HCT116 (cell line): ENCODE measurements around the gene IBA57. TPM values are rescaled to one million over a fixed set of nuclear protein-coding genes. Genes with fewer than 3 reads are reported as not detected.

Experiments
- ATAC-seq: fragments of 200-7000 bp; cut with Tn5 transposase; 2 replicates; pipeline ENCODE4 v1.9.1; 2020; ENCODE audit warnings: mild to moderate bottlenecking, moderate library complexity
- BruUV-seq: library from RNA; stranded (reverse); fragments of 400-500 nt; replicated peaks from 2 replicates; lab custom pipeline; 2021; lab: Mats Ljungman, UMichigan
- CTCF ChIA-PET: fragments of 300-600 bp; sonication (Branson Sonifier 250); formaldehyde crosslinking; loops from one replicate; lab custom pipeline; 2021; ENCODE audit warnings: antibody characterized with exemption; lab: Charles Lee
- POLR2A ChIA-PET: fragments of 300-600, 350-600 bp; sonication (Branson Sonifier 250); formaldehyde crosslinking; loops from one replicate; lab custom pipeline; 2021; ENCODE audit warnings: antibody characterized with exemption; lab: Charles Lee
- RAD21 ChIA-PET, 2 experiments: fragments of 300-600 bp; sonication (Branson Sonifier 250); formaldehyde crosslinking; loops; one replicate each; lab custom pipeline; 2023; ENCODE audit warnings: low total read pairs in 2 of 2; ENCODE audit not compliant: uncharacterized antibody in 2 of 2, unreplicated experiment in 2 of 2, low non-redundant PET in 1 of 2; lab: Charles Lee
- DNase-seq: peaks from one replicate; pipeline ENCODE4 v3.0.0-alpha.2; 2010; ENCODE audit warnings: low read depth, low spot score
- H2AFZ ChIP-seq: fragments of 200-600 bp; shearing (Covaris generic), sonication (generic); 2 replicates; pipeline ENCODE4 v1.6.1; 2017; ENCODE audit warnings: low read depth, mixed run types, mixed read lengths, antibody characterized with exemption, low read length; ENCODE audit not compliant: poor library complexity, severe bottlenecking
- H3K27ac ChIP-seq: 2 replicates; pipeline ENCODE4 v1.5.1; 2012; ENCODE audit warnings: low read depth, low read length
- H3K27me3 ChIP-seq: fragments of 200-600 bp; sonication (generic); 2 replicates; pipeline ENCODE4 v1.6.1; 2016; ENCODE audit warnings: mixed run types, low read length, mixed read lengths; ENCODE audit not compliant: insufficient read depth
- H3K36me3 ChIP-seq, 2 experiments: fragments of 200-500 bp in 1 of 2; fragments of 200-600 bp in 1 of 2; sonication (Bioruptor generic) in 1 of 2; sonication (generic) in 1 of 2; 2 replicates each; pipeline versions ENCODE4 v1.5.1 to v1.6.1; 2014 to 2016; ENCODE audit warnings: low read length in 2 of 2, inconsistent platforms in 1 of 2, mixed read lengths in 1 of 2, mixed run types in 1 of 2; ENCODE audit not compliant: insufficient read depth in 2 of 2, control insufficient read depth in 1 of 2
- H3K4me1 ChIP-seq, 2 experiments: fragments of 200-600 bp in 1 of 2; sonication (generic) in 1 of 2; 2 replicates each; pipeline versions ENCODE4 v1.5.1 to v1.6.1; 2012 to 2017; ENCODE audit warnings: low read length in 2 of 2, inconsistent platforms in 1 of 2, mild to moderate bottlenecking in 1 of 2, mixed read lengths in 1 of 2, mixed run types in 1 of 2, moderate library complexity in 1 of 2; ENCODE audit not compliant: insufficient read depth in 2 of 2, control insufficient read depth in 1 of 2
- H3K4me2 ChIP-seq: fragments of 200-600 bp; sonication (generic); 2 replicates; pipeline ENCODE4 v1.6.1; 2017; ENCODE audit warnings: mixed run types, low read length, mixed read lengths
- H3K4me3 ChIP-seq, 2 experiments: fragments of 200-600 bp in 1 of 2; sonication (generic) in 1 of 2; replicated peaks in 1 of 2; 2 replicates each; pipeline ENCODE4 v1.5.1; 2011 to 2016; ENCODE audit warnings: low read length in 2 of 2, control low read depth in 1 of 2, low read depth in 1 of 2, mild to moderate bottlenecking in 1 of 2, mixed read lengths in 1 of 2, mixed run types in 1 of 2
- H3K79me2 ChIP-seq: fragments of 200-600 bp; sonication (generic); 2 replicates; pipeline ENCODE4 v1.6.1; 2017; ENCODE audit warnings: mild to moderate bottlenecking, mixed run types, low read length, moderate library complexity, mixed read lengths; ENCODE audit not compliant: insufficient read depth
- H3K9ac ChIP-seq: fragments of 200-600 bp; sonication (generic); 2 replicates; pipeline ENCODE4 v1.6.1; 2016; ENCODE audit warnings: low read length, mixed read lengths
- H3K9me2 ChIP-seq: fragments of 200-600 bp; sonication (generic), shearing (Covaris generic); 2 replicates; pipeline ENCODE4 v1.6.1; 2017; ENCODE audit warnings: mixed run types, mild to moderate bottlenecking, moderate library complexity; ENCODE audit not compliant: insufficient read depth
- H3K9me3 ChIP-seq, 2 experiments: fragments of 200-500 bp in 1 of 2; fragments of 200-600 bp in 1 of 2; sonication (Bioruptor generic) in 1 of 2; sonication (generic) in 1 of 2; 2 replicates each; pipeline ENCODE4 v1.6.1; 2014 to 2017; ENCODE audit warnings: low read length in 2 of 2, mixed read lengths in 2 of 2, inconsistent platforms in 1 of 2, low read depth in 1 of 2, mild to moderate bottlenecking in 1 of 2, mixed run types in 1 of 2, moderate library complexity in 1 of 2; ENCODE audit not compliant: control insufficient read depth in 1 of 2, insufficient read depth in 1 of 2
- H4K20me1 ChIP-seq: fragments of 200-600 bp; sonication (generic), shearing (Covaris generic); 2 replicates; pipeline ENCODE4 v1.6.1; 2017; ENCODE audit warnings: mixed run types, mild to moderate bottlenecking, moderate library complexity; ENCODE audit not compliant: insufficient read depth
- CBX3 ChIP-seq: IDR thresholded peaks from 2 replicates; pipeline ENCODE4 v1.6.1; 2012; ENCODE audit warnings: low read depth
- CTCF ChIP-seq, 3 experiments: fragments of 200-600 bp in 1 of 3; sonication (generic) in 1 of 3; IDR thresholded peaks in 2 of 3; conservative IDR thresholded peaks in 1 of 3; 2 replicates each; pipeline ENCODE4 v1.5.1; 2012 to 2017; ENCODE audit warnings: low read depth in 2 of 3, low read length in 2 of 3, antibody characterized with exemption in 1 of 3, borderline replicate concordance in 1 of 3, control low read depth in 1 of 3, mild to moderate bottlenecking in 1 of 3, mixed read lengths in 1 of 3, mixed run types in 1 of 3, moderate library complexity in 1 of 3; ENCODE audit not compliant: insufficient read depth in 1 of 3
- EZH2 ChIP-seq: fragments of 200-600 bp; sonication (generic); IDR thresholded peaks from 2 replicates; pipeline ENCODE4 v1.6.1; 2017; ENCODE audit warnings: antibody characterized with exemption, mixed run types
- EZH2phosphoT487 ChIP-seq: fragments of 200-600 bp; IDR thresholded peaks from 2 replicates; pipeline ENCODE4 v1.6.1; 2018; ENCODE audit warnings: antibody characterized with exemption, borderline replicate concordance
- POLR2AphosphoS5 ChIP-seq: IDR thresholded peaks from 2 replicates; pipeline ENCODE4 v1.6.1; 2011; ENCODE audit warnings: mild to moderate bottlenecking, low read depth, low read length, moderate library complexity
- REST ChIP-seq: IDR thresholded peaks from 2 replicates; pipeline ENCODE4 v1.6.1; 2012; ENCODE audit warnings: low read depth
- SP1 ChIP-seq: IDR thresholded peaks from 2 replicates; pipeline ENCODE4 v1.6.1; 2012; ENCODE audit warnings: low read depth
- SRF ChIP-seq: IDR thresholded peaks from 2 replicates; pipeline ENCODE4 v1.6.1; 2012; ENCODE audit warnings: low read depth
- YY1 ChIP-seq: IDR thresholded peaks from 2 replicates; pipeline ENCODE4 v1.6.1; 2011; ENCODE audit warnings: low read length, low read depth, moderate library complexity, mild to moderate bottlenecking; ENCODE audit not compliant: insufficient replicate concordance; ENCODE audit errors: extremely low read depth
- ZNF274 ChIP-seq: fragments of 200-500 bp; sonication (Bioruptor generic); IDR thresholded peaks from 2 replicates; pipeline ENCODE4 v1.6.1; 2014; ENCODE audit warnings: mild to moderate bottlenecking, low read depth, low read length, inconsistent platforms
- intact Hi-C: fragments of 100-400 bp; cut with micrococcal nuclease; formaldehyde crosslinking; loops from 2 replicates; pipeline ENCODE4 v1.10.0; 2022
- total RNA-seq: library from RNA; stranded (reverse); gene quantifications from one replicate; pipeline ENCODE4 v1.2.1, GENCODE V29; 2021; ENCODE audit not compliant: unreplicated experiment
- TF ChIP-seq, protein P1 (sequence below): IDR thresholded peaks from 2 replicates; pipeline ENCODE4 v1.6.1; 2012

IBA57 gene
- total RNA-seq, 1 experiment from 2014 or later, result 11.6 TPM

- Histone ChIP-seq H4K20me1 (no peaks in the 10 kb centered on the region), H3K4me2 (no peak overlapping the region), H3K27ac (no peak overlapping the region), H3K36me3 (no peaks in the 10 kb centered on the region; a peak in 1 of 4 replicates), H3K9me2 (no peaks in the 10 kb centered on the region), H2AFZ (no peak overlapping the region), H3K4me3 (no peak overlapping the region), H3K27me3 (no peaks in the 10 kb centered on the region), H3K79me2 (no peaks in the 10 kb centered on the region), H3K9me3 (no peaks in the 10 kb centered on the region), H3K9ac (no peak overlapping the region)
- CTCF ChIA-PET, result no interaction called here
- intact Hi-C loops, result no loop called here
- ATAC-seq, result no peak
- no TSS peak for BruUV-seq
- no peak for DNase-seq
- POLR2A ChIA-PET, result no interaction called here
- no peak for TF ChIP-seq EZH2phosphoT487
- TF ChIP-seq CBX3, result no peak
- no peak for TF ChIP-seq POLR2AphosphoS5
- TF ChIP-seq SRF, result no peak
- no peak for TF ChIP-seq ZNF274
- TF ChIP-seq YY1, result no peak
- no peak for TF ChIP-seq SP1
- no peak for TF ChIP-seq REST
- no peak for TF ChIP-seq EZH2
- TF ChIP-seq CTCF (IDR thresholded peaks at IDR 0.05 in 2 of 3, conservative IDR thresholded peaks at IDR 0.05 in 1 of 3; ENCODE audit: borderline replicate concordance in 1 of 3, insufficient read depth in 1 of 3, low read depth in 2 of 3, low read length in 2 of 3), result no peak
- TF ChIP-seq, protein P1, sequence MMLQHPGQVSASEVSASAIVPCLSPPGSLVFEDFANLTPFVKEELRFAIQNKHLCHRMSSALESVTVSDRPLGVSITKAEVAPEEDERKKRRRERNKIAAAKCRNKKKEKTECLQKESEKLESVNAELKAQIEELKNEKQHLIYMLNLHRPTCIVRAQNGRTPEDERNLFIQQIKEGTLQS, result no peak
- TF ChIP-seq, all 23 proteins: peak for 0
- no peaks in the 10 kb centered on the region; a peak in 1 of 4 replicates for H3K4me1 ChIP-seq
- RAD21 ChIA-PET, result no interaction called here
Observed at GRCh38 chr1:228219245-228219961, 53.8 kb downstream of the IBA57 start.
